Uterus (tissue), 4 donors: ENCODE results near the gene CKM. TPM values are rescaled to one million over a fixed set of nuclear protein-coding genes. Genes with fewer than 3 reads are reported as not detected.

Experiments used
- DNase-seq, 2 donors: peaks; one replicate each; pipeline ENCODE4 v3.0.0-alpha.2; 2019 to 2020
- H3K27ac ChIP-seq, 2 donors: fragments of 200-600 bp; sonication (generic); 1 replicate in 1 of 2; 2 replicates in 1 of 2; pipeline ENCODE4 v1.5.1; 2016 to 2018
- H3K27me3 ChIP-seq, 2 donors: fragments of 200-600 bp; sonication (generic); one replicate each; pipeline ENCODE4 v1.5.1; 2018 to 2019; ENCODE audit warnings: control low read depth in 1 of 2
- H3K36me3 ChIP-seq, 2 donors: fragments of 200-600 bp; sonication (generic); one replicate each; pipeline ENCODE4 v1.5.1; 2019; ENCODE audit warnings: control low read depth in 1 of 2
- H3K4me1 ChIP-seq, 2 donors: fragments of 200-600 bp; sonication (generic); one replicate each; pipeline ENCODE4 v1.5.1; 2018 to 2019; ENCODE audit warnings: control low read depth in 1 of 2
- H3K4me3 ChIP-seq, 2 donors: fragments of 200-600 bp; sonication (generic); 1 replicate in 1 of 2; 2 replicates in 1 of 2; pipeline ENCODE4 v1.5.1; 2018 to 2019; ENCODE audit warnings: mild to moderate bottlenecking in 1 of 2
- H3K9me3 ChIP-seq, 2 donors: fragments of 200-600 bp; sonication (generic); one replicate each; pipeline ENCODE4 v1.5.1; 2019; ENCODE audit warnings: control low read depth in 1 of 2
- CTCF ChIP-seq, 4 experiments: fragments of 200-600 bp in 2 of 4; fragments of 450-650 bp in 2 of 4; sonication (generic) in 2 of 4; IDR thresholded peaks; one replicate each; pipeline ENCODE4 v1.5.1; 2016 to 2019; ENCODE audit warnings: antibody characterized with exemption in 4 of 4, mild to moderate bottlenecking in 2 of 4, moderate library complexity in 1 of 4
- POLR2A ChIP-seq, 2 donors: fragments of 450-650 bp; IDR thresholded peaks; one replicate each; pipeline ENCODE4 v1.6.1; 2016; ENCODE audit warnings: antibody characterized with exemption in 2 of 2, mild to moderate bottlenecking in 1 of 2, moderate library complexity in 1 of 2
- intact Hi-C: fragments of 100-400 bp; cut with DNase I; formaldehyde crosslinking; loops from one replicate; pipeline ENCODE4 v1.15.1; 2023; ENCODE audit warnings: low total_unique reads
- total RNA-seq, 4 donors: library from RNA; depleted of rRNA in 3 of 4; stranded (reverse); fragments of >200 nt in 3 of 4; gene quantifications; one replicate each; pipeline versions ENCODE4 v1.1.0 to v1.2.4, GENCODE V29; 2014 to 2023
- donor health status: DM: yes; HTN: yes; CAD: no.

The CKM gene
- total RNA-seq, result 1 to 10 TPM in 2 of 4 donors, not detected in 2; 1.1 to 2.5 TPM

- TF ChIP-seq POLR2A (IDR thresholded peaks at IDR 0.05), result no peak
- no peak for TF ChIP-seq CTCF (IDR thresholded peaks at IDR 0.05)
- DNase-seq, result no peak
- Histone ChIP-seq H3K9me3 (no peaks in the 10 kb centered on the region), H3K36me3 (no peaks in the 10 kb centered on the region), H3K4me1 (no peaks in the 10 kb centered on the region), H3K27ac (no peak within 1 kb of the TSS), H3K4me3 (no peak within 1 kb of the TSS), H3K27me3 (no peaks in the 10 kb centered on the region)
- intact Hi-C loops, result no loop called here
Observed at GRCh38 chr19:45322744-45323281, at the start of gene CKM. Gene CKM (minus strand): TSS chr19:45322875. CDS start chr19:45319713, 3,162 bp downstream.

- TF ChIP-seq POLR2A (IDR thresholded peaks at IDR 0.05), result peak; percentile 7 to 62
- peak in 1 of 4 experiments; percentile 33 for TF ChIP-seq CTCF (IDR thresholded peaks at IDR 0.05)
- Histone ChIP-seq H3K9me3 (no peaks in the 10 kb centered on the region), H3K4me1 (peaks cover 0 to 6% of the 10 kb centered on the region in 2 donors), H3K4me3 (peak within 1 kb of the TSS; percentile 72 to 99), H3K27ac (peak within 1 kb of the TSS; percentile 74 to 79), H3K27me3 (no peaks in the 10 kb centered on the region), H3K36me3 (no peaks in the 10 kb centered on the region)
- peak; percentile 99 to 100 for DNase-seq
- intact Hi-C loops, result no loop called here
Observed at GRCh38 chr19:45370410-45371204, 47.9 kb upstream of the CKM start, which contains the start of gene ERCC2. Gene ERCC2 (minus strand): TSS chr19:45370573. CDS start chr19:45370540, 33 bp downstream.

GRCh38 chr19:45368737-45369340 lies 46.2 kb upstream of the CKM start:
- no peaks in the 10 kb centered on the region for H3K27me3 ChIP-seq
- no peak overlapping the region for H3K4me3 ChIP-seq
- no peaks in the 10 kb centered on the region for H3K9me3 ChIP-seq
- no peaks in the 10 kb centered on the region for H3K36me3 ChIP-seq
- TF ChIP-seq POLR2A (IDR thresholded peaks at IDR 0.05), result no peak
- no peak for TF ChIP-seq CTCF (IDR thresholded peaks at IDR 0.05)
- intact Hi-C loops, result no loop called here
- H3K4me1 ChIP-seq, result peaks cover 0 to 6% of the 10 kb centered on the region in 2 donors
- no peak for DNase-seq
- H3K27ac ChIP-seq, result no peak overlapping the region

- intact Hi-C loops, result no loop called here
- Histone ChIP-seq H3K27ac (no peak overlapping the region), H3K4me1 (peaks cover 0 to 6% of the 10 kb centered on the region in 2 donors), H3K27me3 (no peaks in the 10 kb centered on the region), H3K36me3 (no peaks in the 10 kb centered on the region), H3K4me3 (no peak overlapping the region), H3K9me3 (no peaks in the 10 kb centered on the region)
- no peak for DNase-seq
- TF ChIP-seq CTCF (IDR thresholded peaks at IDR 0.05), result no peak
- no peak for TF ChIP-seq POLR2A (IDR thresholded peaks at IDR 0.05)
Observed at GRCh38 chr19:45368127-45368526, 45.5 kb upstream of the CKM start.

- no peak overlapping the region for H3K4me3 ChIP-seq
- H3K4me1 ChIP-seq, result peaks cover 0 to 3% of the 10 kb centered on the region in 2 donors
- H3K9me3 ChIP-seq, result no peaks in the 10 kb centered on the region
- TF ChIP-seq CTCF (IDR thresholded peaks at IDR 0.05) (no peak), POLR2A (IDR thresholded peaks at IDR 0.05) (no peak)
- intact Hi-C loops, result no loop called here
- no peaks in the 10 kb centered on the region for H3K27me3 ChIP-seq
- no peak overlapping the region for H3K27ac ChIP-seq
- no peak for DNase-seq
- H3K36me3 ChIP-seq, result no peaks in the 10 kb centered on the region
Observed at GRCh38 chr19:45364696-45365095, 42.0 kb upstream of the CKM start.
